HG03521 (cell line): ENCODE data around the gene RASSF4.
A peak's percentile ranks its signal among the peaks of the same experiment; 100 is the strongest.

ENCODE experiments used
- ATAC-seq: cut with Tn5 transposase; IDR thresholded peaks from one replicate; pipeline ENCODE4 v1.9.1; 2021; ENCODE audit warnings: mild to moderate bottlenecking, moderate library complexity; ENCODE audit not compliant: unreplicated experiment

Gene RASSF4

DNA sequence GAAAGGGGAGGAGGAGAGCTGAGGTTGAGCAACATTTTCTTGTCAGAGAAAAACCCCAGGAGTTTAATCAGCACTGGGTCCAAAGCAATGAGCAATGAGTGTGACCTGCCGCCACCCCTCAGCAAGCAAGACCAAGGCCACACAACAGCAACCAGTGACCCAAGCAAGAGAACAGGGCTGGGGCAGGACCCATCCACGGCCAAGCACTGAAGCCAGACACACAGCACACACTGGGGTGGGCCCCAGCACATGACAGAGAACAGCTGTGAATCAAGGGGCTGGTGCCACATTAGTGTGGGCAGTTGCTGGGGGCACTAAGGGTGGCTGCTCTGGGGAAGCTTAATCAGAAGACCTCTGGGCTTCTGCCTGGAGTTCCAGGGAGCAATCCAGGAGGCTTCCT, 32.2 kb upstream of the RASSF4 start:
- ATAC-seq: no peak

DNA sequence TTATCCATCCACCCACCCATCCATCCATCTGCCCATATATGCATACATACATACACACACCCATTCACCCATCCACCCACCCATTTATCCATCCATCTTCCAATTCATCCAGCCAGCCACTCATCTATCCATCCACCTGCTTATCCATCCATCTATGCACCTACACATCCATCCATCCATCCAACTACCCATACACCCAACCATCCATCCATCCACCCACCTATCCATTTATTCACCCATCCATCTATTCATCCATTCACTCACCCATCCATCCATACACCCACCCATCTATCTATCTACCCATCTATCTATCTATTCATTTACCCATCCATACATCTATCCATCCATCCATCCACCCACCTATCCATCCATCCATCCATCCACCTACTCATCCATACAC, 31.1 kb upstream of the RASSF4 start:
- no peak for ATAC-seq

DNA sequence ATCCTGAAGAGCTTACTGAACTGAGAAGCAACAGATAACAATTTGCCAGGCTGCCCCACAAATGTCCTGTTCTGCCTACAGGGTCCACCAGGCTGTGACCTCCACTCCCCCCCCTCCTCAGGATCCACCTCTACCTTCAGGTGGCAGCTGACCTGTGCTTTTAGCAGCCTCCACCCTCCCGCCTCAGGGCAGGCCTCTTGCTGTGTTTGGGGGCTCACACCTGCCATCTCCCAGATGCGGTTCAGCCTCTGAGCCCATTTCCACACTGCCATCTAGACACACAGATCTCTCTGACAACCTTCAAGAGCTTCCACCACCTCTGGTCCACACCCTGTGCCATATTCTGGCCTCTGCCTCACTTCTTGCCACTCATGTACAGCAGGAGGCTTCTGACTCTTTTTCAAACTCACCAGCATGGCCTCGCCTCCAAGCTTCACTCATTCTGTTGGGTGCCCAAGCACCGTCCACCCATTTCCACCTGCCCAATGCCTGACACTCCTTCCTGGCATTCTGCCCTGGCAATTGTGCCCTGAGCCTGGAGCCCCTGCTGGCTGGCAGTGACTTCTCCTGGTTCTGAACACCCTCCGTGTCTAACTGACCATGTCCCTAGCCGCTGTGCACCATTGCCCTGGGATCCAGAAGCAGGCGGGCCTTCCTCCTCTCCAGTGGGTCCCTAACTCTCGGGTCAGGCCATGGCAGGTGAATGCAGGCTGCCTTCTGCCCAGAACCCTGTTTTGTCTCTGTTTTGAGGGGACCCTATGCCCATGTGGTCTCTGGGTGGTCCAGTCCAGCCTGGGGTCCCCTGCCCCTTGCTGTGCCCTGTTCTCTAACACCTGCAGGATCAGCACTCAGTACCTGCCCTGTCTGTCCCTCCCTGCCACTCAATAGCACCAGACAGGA, 30.0 kb upstream of the RASSF4 start:
- ATAC-seq: no peak

DNA sequence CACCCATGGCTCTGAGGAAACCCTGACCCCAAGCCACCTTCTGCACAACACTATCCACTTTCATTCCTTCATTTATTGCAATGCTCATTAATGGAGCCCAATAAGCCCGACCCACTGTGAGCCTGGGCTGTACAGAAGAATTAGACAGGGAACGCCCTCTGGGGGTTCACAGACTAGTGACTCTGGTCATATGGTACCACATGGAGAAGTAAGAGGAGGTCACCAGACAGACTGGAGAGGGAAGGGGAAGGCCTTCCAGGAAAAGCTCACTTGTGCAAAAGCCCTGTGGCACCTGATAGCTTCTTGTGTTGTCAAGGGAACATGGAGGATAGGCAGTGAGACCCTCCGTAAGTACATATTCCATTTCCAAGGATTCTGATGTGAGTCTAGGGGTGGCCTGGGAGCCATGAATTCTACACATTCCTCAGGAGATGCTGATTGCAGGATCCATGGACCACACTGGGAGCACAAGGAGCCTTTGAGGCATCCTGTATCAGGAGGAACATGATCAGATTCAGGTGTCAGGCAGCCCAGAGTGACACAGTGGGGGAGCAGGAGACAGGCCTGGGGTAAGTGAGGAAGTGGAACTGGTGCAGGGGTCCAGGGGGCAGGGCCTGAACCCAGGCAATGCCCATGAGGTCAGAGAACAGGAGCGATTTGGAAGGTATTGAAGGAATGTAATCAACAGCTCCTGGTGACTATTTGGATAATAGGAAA, 28.5 kb upstream of the RASSF4 start:
- no peak for ATAC-seq

DNA sequence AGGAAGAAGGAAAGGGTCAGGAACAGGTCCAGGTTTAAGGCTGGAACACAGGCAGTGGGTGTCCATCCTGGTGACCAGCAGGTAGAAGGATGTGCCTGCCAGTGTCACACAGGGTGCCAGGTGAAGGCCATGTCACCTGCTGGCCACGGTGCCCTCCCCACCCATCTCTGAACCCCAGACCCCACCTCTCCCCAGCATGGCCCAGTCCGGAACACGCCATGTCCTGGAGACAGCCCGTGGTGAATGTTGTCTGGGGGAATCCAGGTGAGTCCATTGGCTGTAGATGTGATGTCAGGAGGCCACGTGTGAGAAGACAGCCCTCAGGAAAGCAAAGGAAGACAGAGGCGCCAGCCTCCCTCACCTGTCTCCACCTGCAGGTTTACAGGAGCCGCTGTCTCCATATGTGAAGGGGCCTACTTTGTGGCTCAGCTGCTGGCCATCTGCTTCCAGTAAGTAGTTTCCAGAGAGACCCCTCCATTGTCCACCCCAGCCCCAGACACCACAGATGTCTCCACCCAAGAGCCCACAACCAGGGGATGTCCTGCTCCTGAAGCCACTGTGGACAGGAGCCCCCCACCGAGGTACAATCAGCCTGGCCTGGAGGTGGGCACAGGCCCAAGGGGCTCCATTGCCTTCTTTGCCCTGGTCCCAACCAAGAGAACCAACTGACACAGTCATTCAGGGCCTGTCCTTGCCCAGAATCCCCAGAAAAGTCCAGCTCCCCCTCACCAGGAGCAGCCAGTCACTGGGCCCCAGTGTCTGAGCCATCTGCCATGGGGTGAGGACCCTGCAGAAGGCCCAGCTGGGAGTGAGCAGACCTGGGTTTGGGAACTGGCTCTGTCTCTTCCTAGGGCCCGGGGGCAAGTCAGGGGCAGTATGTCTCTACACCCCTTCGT, 27.7 kb upstream of the RASSF4 start:
- ATAC-seq: no peak

DNA sequence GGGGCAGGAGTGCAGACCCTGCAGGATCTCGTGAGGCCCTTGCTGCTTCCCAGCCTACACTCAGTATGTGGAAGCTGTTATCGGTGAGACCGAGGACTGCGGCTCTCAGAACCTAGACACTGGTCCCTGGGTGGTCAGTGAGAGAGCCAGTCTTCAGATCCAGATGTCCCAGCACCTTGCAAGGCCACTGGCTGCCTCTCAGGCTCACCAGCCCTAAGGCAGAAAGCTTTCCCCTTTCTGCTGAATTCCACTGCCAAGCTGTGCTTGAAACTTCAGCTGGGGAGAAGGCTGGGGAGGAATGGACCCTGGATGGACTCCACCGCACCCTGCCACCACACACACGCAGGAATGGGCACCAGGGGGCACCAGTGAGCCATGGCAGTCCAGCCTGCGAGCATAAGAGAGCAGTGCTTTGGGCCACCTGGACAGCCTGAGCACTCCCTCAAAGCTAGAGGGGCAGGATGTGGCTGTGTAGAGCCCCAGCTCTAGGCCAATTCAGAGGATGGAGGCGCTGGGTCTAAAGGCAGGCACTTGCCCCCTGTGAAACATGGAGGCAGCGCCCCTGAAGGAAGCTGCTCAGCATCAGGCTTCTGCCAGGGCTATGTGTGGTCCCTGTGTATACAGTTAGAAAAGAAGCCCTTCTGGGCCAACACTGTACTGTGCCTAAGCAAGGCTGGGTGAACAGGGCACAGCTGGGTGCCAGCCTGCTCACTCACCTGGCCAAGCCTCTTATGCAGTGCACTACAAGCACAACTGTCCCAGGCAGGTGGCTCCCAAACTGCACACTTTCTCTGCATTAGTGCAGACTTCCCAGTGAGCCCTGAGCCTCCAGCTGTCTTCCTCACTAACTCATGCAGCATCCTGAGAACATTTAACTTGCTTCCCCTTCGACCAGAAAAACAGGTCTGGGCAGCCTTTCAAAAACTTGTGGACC, 26.8 kb upstream of the RASSF4 start:
- ATAC-seq: peak; percentile 85

DNA sequence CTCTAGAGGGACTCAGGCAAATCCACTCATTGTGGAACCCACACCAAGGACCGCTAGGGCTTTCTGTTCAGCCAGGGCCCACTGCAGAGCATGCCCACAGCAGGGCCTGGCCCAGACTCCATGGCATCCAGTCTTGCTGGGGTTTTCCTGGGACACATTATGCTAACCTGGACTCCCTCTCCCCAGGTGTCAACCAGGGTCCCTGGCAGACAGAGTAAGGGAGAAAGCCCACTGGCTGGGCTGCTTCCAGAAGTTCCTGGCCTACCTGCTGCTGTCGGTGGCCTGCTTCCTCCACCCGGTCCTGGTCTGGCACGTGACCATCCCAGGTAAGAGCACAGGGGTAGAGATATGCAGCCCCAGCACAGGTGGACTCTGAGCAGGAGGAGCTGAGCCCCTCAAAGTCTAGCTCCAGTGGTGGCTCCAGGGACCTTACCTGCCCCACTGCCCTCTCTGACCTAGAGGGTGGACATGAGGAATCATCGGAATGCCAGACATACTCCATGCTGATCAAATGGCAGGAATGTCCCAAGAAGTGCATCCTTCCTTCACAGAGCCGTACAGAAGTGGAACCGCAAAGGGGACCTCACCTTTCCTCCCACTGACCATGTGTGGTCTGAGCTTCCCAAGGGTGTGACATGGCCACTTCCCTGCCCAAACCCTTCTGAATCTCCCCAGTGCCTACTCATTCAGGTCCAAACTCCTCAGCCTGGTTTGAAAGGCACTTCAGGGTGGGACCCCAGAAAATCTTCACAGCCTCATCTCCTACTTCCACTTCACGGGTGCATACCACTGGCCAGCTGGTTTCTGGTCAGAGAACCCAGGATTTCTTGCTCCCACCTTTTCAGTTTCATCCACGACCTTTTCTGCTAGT, 25.9 kb upstream of the RASSF4 start:
- ATAC-seq: no peak

DNA sequence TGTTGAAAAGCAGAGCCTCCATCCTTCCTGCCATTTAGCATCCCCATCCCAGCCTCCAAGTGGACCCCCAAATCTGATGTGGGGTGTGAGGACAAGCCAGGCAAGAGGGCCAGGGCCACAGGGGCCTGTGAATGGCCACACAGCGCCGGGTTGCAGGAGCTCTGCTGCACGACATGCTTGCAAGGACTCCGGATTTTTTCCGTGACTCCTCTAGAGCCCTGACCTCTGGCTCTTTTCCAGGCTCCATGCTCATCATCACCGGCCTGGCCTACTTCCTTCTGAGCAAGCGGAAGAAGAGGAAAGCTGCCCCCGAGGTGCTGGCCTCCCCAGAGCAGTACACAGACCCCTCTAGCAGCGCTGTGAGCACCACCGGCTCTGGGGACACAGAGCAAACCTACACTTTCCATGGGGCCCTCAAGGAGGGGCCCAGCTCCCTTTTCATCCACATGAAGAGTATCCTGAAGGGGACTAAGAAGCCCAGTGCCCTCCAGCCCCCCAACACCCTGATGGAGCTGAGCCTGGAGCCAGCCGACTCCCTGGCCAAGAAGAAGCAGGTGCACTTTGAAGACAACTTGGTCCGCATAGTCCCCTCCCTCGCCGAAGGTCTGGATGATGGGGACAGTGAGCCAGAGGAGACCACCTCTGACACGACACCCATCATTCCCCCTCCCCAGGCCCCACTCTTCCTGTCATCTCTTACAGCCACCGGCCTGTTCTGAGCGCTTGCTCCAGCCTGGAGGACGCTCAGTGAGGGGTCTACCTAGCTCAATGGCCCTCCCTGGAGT, 25.0 kb upstream of the RASSF4 start:
- no peak for ATAC-seq

DNA sequence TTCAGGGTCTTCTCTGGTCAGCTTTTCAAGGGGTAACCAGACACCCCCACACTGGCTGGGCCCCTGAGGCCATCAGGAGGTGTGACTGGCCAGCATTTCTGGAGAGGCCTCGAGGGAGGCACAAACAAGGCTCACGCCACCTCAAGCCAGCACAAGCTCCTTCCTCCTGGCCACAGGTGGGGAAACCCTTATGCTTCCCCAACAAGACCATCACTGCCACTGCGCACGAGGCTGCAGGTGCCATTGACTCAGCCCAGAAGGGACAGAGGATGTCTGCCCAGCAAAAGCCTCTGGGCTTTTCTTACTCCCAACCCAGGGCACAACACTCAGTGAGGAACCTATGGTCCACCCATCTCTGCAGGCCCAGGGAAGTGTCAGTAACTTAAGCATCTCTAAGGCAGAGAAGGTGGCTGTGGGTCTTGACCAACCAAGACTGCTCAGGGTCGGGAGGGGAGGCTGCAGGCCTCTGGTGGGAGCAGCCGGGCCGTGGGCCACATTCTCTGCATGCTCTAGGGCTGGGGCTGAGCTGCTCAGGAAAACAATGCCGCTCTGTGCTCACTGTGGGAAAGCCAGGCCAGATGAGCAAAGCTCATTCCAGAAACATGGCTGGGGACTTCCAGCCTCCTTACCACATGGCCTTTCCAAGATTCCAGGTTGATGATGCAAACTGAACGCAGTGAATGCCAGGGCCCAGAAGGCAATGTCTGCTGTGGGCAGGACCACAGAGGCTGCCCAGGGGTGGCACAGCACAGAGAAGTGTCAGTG, 24.2 kb upstream of the RASSF4 start:
- no peak for ATAC-seq

DNA sequence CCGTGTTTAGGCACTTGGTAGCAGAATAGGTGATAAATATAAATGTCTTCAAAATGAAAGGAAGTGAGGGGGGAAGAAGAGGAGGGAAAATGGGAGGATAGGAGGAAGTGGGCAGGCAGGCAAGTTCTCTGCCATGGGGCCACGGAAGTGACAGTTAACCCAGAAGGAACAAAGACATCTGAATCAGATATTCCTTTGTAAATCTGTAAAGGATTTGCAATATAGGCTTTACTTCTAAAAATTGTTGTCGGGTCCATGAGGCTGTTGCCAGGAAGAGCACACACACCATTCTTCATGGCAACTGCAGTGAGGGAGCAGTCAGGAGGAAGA, 23.7 kb upstream of the RASSF4 start:
- ATAC-seq: no peak

DNA sequence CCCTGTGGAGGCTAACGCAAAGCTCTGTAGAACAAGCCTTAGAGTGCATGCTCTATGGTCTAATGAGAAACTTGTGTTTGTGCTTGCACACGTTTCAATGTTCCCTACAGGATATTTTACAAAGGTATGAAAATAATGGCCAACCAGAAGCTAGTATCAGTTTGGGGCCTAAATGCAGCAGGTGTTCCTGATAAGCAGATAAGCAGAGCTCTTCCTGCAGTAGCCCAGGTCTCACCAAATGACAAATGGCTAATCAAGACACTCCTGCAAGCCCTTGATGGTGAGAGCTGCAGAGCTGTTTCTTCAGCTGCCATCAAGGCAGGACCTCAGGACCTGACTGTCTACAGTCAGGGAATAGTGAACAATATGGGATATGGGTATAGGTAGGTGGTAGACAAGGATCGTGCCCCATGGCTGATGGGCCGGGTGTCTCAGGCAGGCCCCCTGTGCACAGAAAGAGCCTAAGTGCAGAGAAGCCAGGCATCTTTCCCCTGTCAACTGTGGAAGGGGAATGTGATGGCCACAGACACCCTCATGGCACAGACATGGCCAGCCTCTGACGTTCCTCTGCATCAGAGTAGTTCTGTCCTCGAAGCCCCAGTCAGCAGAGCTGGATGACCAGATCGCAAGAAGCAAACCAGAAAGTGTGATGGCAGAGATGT, 23.2 kb upstream of the RASSF4 start:
- ATAC-seq: no peak

DNA sequence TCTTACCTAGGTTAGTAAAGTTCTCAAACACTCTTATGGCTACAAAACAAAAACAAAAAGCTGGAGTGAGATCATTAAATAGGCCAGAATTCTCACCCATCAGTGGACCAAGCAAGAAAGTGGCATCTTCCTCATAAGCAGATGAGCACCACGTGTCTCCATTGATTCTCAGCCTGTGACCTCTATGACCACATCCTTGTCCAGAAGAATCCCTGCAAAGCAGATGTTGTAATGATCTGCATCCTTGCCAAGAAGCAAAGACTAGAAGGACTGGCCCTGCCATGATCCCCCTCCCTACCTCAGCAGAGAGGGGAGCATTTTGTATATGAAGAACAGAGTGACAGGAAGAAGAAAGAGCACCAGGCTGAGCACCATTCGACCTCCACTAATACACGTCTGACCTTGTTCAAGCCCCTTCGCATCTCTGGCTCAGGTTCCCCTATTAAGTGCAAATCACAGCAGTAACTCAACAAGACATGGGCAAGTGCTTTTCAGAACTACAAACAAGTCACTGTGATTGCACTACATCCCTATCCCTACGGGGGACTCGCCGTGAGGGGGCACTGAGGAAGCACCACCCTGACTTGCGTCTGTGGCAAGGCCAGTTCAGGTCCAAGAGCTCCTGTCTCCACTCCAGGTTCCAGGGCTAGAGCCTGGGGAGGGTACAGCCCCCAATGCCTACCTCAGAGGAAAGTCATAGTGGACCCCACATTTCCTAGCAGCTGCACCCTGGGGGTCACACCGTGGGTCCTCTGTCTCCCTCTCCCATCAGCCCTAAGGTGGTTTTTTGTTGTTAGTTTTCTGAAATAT, 22.2 kb upstream of the RASSF4 start:
- no peak for ATAC-seq

DNA sequence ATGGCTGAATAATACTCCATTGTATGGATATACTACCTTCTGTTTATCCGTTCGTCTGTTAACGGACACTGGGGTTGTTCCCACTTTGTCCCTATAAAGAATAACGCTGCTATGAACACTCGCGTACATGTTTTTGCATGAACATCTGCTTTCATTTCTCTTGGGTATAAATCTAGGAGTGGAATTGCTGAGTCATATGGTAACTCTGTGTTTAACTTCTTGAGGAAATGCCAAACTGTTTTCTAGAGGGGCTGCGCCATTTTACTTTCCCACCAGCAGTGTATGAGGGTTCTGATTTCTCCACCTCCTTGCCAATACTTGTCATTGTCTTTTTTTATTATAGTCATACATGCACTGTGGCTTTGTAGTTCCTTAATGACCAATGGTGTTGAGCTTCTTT, 20.6 kb upstream of the RASSF4 start:
- ATAC-seq: no peak

DNA sequence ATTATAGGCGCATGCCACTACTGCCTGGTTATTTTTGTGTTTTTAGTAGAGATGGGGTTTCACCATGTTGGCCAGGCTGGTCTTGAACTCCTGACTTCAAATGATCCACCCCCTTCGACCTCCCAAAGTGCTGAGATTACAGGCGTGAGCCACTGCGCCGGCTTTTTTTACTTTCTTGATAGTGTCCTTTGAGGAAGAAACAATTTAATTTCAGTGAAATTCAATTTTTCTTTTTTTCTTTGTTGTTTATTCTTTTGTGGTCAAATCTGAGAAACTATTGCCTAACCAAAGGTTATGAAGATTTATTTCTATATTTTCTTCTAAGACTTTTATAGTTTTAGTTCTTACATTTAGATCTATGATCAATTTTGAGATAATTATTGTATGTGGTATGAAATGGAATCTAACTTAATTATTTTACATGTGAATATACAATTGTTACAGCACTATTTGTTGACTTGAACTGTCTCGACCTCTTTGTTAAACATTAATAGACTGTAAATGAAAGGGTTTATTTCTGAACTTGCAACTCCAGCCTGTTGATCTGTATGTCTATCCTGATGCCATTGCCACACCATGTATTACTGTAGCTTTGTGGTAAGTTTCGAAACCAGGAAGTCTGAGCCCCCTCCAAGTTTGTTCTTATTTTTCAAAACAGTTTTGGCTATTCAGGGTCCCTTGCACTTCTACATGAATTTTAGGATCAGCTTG, 19.8 kb upstream of the RASSF4 start:
- ATAC-seq: no peak

DNA sequence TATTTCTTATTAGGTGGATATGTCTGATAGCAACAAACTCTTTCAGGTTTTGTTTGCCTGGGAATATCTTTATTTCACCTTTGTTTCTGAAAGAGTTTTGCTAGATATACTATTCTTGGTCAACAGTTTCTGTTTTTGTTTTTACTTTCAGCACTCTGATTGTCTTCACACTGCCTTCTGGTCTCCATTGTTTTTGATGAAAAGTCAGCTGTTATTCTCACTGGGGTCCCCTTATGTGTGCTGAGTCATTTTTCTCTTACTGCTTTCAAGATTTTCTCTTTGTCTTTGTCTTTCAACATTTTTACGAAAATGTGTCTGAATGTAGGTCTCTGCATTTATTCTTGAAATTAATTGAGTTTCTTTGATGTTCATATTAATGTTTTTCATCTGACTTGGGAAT, 15.2 kb upstream of the RASSF4 start:
- ATAC-seq: no peak

DNA sequence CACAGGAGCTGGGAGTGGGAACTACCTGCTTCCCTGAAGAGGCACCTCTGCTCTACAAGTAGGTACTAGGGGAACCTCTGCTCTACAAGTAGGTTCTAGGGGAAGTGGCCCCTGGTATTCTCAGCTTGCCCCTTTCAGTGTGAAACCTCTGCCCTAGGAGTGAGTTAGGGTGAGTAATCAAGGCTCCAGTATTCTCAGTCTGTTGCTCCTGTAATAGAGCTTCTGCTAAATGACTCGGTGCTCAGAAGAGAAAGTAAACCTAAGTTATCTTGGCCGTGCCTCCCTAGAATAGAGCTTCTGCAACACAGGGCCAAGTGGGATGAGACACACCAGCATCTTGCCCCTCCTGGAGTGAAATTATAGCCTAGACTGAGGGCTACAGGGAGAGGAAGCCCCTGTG, 13.4 kb upstream of the RASSF4 start:
- ATAC-seq: peak; percentile 39
